ENCODE data around the gene ASIC5.

The ASIC5 gene

DNA sequence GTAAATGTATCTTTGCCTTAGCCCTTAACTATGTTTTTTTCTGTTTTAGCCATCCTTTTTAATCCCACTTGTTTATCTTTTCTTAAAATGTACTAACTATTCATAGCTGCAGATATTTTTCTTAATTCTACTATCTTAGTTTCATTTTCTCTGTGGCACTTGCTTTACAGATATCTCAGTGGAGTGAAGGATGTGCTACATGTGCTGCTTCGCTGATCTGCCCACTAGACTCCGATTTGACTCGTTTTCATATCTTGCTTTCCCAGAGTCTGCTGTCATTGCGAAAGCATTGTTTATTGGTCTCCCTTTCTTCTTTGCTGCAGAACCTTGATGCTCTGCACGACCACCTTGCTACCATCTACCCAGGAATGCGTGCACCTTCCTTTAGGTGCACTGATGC, 76.7 kb downstream of the ASIC5 start:
- Histone ChIP-seq H3K27me3 (ENCODE audit: control insufficient read depth in 2 of 2, insufficient read depth in 2 of 2, low read length in 2 of 2) (no peaks in the 10 kb centered on the region), H3K36me3 (ENCODE audit: control insufficient read depth in 2 of 2, insufficient read depth in 2 of 2, low read length in 2 of 2) (no peaks in the 10 kb centered on the region), H3K9me3 (ENCODE audit: control insufficient read depth in 2 of 2, low read length in 2 of 2) (no peaks in the 10 kb centered on the region), H3K27ac (ENCODE audit: low read depth in 2 of 2, low read length in 2 of 2) (no peak overlapping the region), H3K4me3 (ENCODE audit: low read length in 2 of 2) (no peak overlapping the region), H3K9ac (ENCODE audit: low read depth in 1 of 2, low read length in 2 of 2) (no peak overlapping the region), H3K4me1 (ENCODE audit: control insufficient read depth in 2 of 2, insufficient read depth in 2 of 2, low read length in 2 of 2) (no peaks in the 10 kb centered on the region)

GRCh38 chr4:155787113-155787710, 78.9 kb downstream of the ASIC5 start:
- Histone ChIP-seq H3K9ac (ENCODE audit: low read depth in 1 of 2, low read length in 2 of 2) (no peak overlapping the region), H3K27ac (ENCODE audit: low read depth in 2 of 2, low read length in 2 of 2) (no peak overlapping the region)

DNA sequence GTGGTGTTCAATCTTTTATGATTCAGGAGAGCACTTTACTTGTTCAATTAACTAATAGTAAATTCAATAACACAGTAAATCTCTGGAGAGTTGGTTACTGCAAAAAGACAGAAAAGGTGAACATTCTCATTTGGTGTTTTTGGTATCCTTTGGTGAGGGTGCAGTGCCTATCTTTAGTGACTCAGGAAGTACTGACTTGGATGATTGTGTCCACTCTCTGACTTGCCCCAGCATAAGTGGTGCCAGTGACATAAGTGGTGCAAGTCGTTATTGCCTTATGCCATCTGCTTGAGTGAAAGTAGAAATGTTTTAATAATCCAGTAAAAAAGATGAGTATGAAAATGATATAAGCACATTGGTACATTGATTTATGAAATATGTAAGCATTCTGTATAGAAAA, 80.2 kb downstream of the ASIC5 start:
- no peak overlapping the region for H3K4me3 ChIP-seq (ENCODE audit: low read length in 2 of 2)
- no peak overlapping the region for H3K9ac ChIP-seq (ENCODE audit: low read depth in 1 of 2, low read length in 2 of 2)
- no peaks in the 10 kb centered on the region for H3K36me3 ChIP-seq (ENCODE audit: control insufficient read depth in 2 of 2, insufficient read depth in 2 of 2, low read length in 2 of 2)
- no peaks in the 10 kb centered on the region for H3K4me1 ChIP-seq (ENCODE audit: control insufficient read depth in 2 of 2, insufficient read depth in 2 of 2, low read length in 2 of 2)
- H3K27me3 ChIP-seq (ENCODE audit: control insufficient read depth in 2 of 2, insufficient read depth in 2 of 2, low read length in 2 of 2): no peaks in the 10 kb centered on the region
- H3K27ac ChIP-seq (ENCODE audit: low read depth in 2 of 2, low read length in 2 of 2): no peak overlapping the region
- no peaks in the 10 kb centered on the region for H3K9me3 ChIP-seq (ENCODE audit: control insufficient read depth in 2 of 2, low read length in 2 of 2)

More at GRCh38 chr4:155787113-155787710, 78.9 kb downstream of the ASIC5 start:
- H3K4me1 ChIP-seq (ENCODE audit: control insufficient read depth in 2 of 2, insufficient read depth in 2 of 2, low read length in 2 of 2): no peaks in the 10 kb centered on the region
- H3K4me3 ChIP-seq (ENCODE audit: low read length in 2 of 2): no peak overlapping the region
- H3K27me3 ChIP-seq (ENCODE audit: control insufficient read depth in 2 of 2, insufficient read depth in 2 of 2, low read length in 2 of 2): no peaks in the 10 kb centered on the region
- no peaks in the 10 kb centered on the region for H3K9me3 ChIP-seq (ENCODE audit: control insufficient read depth in 2 of 2, low read length in 2 of 2)
- H3K36me3 ChIP-seq (ENCODE audit: control insufficient read depth in 2 of 2, insufficient read depth in 2 of 2, low read length in 2 of 2): no peaks in the 10 kb centered on the region

DNA sequence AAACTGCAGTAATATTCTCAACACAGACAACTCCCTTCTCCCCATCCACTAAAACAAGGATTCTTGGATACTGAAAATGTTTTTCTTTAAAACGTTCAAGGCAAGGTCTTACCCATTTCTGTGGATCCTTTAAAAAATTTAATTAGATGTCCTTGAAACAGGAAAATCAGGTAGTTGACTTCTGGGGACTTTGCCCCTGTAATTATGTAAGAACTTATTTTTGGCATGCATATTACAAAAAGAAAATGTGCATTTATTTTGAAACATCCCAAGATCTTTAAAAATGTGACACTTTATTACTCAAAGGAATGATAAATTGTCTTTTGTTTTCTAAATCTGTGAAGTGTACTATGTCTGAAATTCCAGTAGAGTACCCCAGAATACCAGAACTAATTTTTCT, 81.4 kb downstream of the ASIC5 start:
- H3K9ac ChIP-seq (ENCODE audit: low read depth in 1 of 2, low read length in 2 of 2): no peak overlapping the region
- H3K36me3 ChIP-seq (ENCODE audit: control insufficient read depth in 2 of 2, insufficient read depth in 2 of 2, low read length in 2 of 2): no peaks in the 10 kb centered on the region
- H3K4me3 ChIP-seq (ENCODE audit: low read length in 2 of 2): no peak overlapping the region
- H3K4me1 ChIP-seq (ENCODE audit: control insufficient read depth in 2 of 2, insufficient read depth in 2 of 2, low read length in 2 of 2): no peaks in the 10 kb centered on the region
- no peaks in the 10 kb centered on the region for H3K27me3 ChIP-seq (ENCODE audit: control insufficient read depth in 2 of 2, insufficient read depth in 2 of 2, low read length in 2 of 2)
- H3K27ac ChIP-seq (ENCODE audit: low read depth in 2 of 2, low read length in 2 of 2): no peak overlapping the region
- H3K9me3 ChIP-seq (ENCODE audit: control insufficient read depth in 2 of 2, low read length in 2 of 2): no peaks in the 10 kb centered on the region

GRCh38 chr4:155781249-155781831, 84.7 kb downstream of the ASIC5 start:
- Histone ChIP-seq H3K9ac (ENCODE audit: low read depth in 1 of 2, low read length in 2 of 2) (no peak overlapping the region), H3K4me3 (ENCODE audit: low read length in 2 of 2) (no peak overlapping the region), H3K27me3 (ENCODE audit: control insufficient read depth in 2 of 2, insufficient read depth in 2 of 2, low read length in 2 of 2) (no peaks in the 10 kb centered on the region), H3K36me3 (ENCODE audit: control insufficient read depth in 2 of 2, insufficient read depth in 2 of 2, low read length in 2 of 2) (no peaks in the 10 kb centered on the region), H3K4me1 (ENCODE audit: control insufficient read depth in 2 of 2, insufficient read depth in 2 of 2, low read length in 2 of 2) (no peaks in the 10 kb centered on the region), H3K27ac (ENCODE audit: low read depth in 2 of 2, low read length in 2 of 2) (no peak overlapping the region), H3K9me3 (ENCODE audit: control insufficient read depth in 2 of 2, low read length in 2 of 2) (no peaks in the 10 kb centered on the region)

DNA sequence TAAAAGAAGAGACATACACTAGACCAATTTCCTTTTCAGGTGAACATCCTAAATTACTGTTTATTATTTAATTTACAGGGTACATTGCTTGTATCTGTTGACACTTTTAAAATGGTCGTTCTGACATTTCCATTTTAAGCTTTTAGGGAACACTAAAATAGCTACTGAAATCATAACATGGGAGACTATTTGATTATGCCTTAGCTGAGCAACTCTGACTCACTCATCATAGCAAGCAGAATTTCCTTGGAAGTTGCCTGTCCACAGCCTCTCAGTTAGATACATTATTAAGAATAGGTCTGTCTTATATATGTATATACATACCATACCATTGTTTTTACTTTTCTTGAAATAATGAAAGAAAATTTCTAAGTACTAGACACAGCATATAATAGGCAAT, 85.3 kb downstream of the ASIC5 start:
- Histone ChIP-seq H3K27me3 (ENCODE audit: control insufficient read depth in 2 of 2, insufficient read depth in 2 of 2, low read length in 2 of 2) (no peaks in the 10 kb centered on the region), H3K4me3 (ENCODE audit: low read length in 2 of 2) (no peak overlapping the region), H3K9me3 (ENCODE audit: control insufficient read depth in 2 of 2, low read length in 2 of 2) (no peaks in the 10 kb centered on the region), H3K36me3 (ENCODE audit: control insufficient read depth in 2 of 2, insufficient read depth in 2 of 2, low read length in 2 of 2) (no peaks in the 10 kb centered on the region), H3K27ac (ENCODE audit: low read depth in 2 of 2, low read length in 2 of 2) (no peak overlapping the region), H3K4me1 (ENCODE audit: control insufficient read depth in 2 of 2, insufficient read depth in 2 of 2, low read length in 2 of 2) (no peaks in the 10 kb centered on the region), H3K9ac (ENCODE audit: low read depth in 1 of 2, low read length in 2 of 2) (no peak overlapping the region)
